Colonic mucosa (tissue), 4 donors: Measurements from ENCODE around the gene CCDC12. TPM values are rescaled to one million over a fixed set of nuclear protein-coding genes. Genes with fewer than 3 reads are reported as not detected.

Experiments used
- DNase-seq: peaks from one replicate; pipeline ENCODE4 v3.0.0-alpha.2; 2020
- H3K27ac ChIP-seq: fragments of 200-600 bp; one replicate; pipeline ENCODE4 v1.8.0; 2021
- H3K27me3 ChIP-seq: fragments of 200-600 bp; one replicate; pipeline ENCODE4 v1.8.0; 2021
- H3K36me3 ChIP-seq: fragments of 200-600 bp; one replicate; pipeline ENCODE4 v1.8.0; 2021
- H3K4me1 ChIP-seq: fragments of 200-600 bp; one replicate; pipeline ENCODE4 v1.8.0; 2021; ENCODE audit warnings: mild to moderate bottlenecking
- H3K4me3 ChIP-seq: fragments of 200-600 bp; one replicate; pipeline ENCODE4 v1.8.0; 2021
- H3K9ac ChIP-seq, 2 donors: one replicate each; pipeline ENCODE4 v1.7.0; 2013; ENCODE audit warnings: control low read depth in 2 of 2, low read depth in 2 of 2, low read length in 2 of 2
- H3K9me3 ChIP-seq: fragments of 200-600 bp; one replicate; pipeline ENCODE4 v1.8.0; 2021
- CTCF ChIP-seq: fragments of 200-600 bp; IDR thresholded peaks from one replicate; pipeline ENCODE4 v1.8.0; 2022; ENCODE audit warnings: antibody characterized with exemption, mild to moderate bottlenecking
- intact Hi-C: fragments of 100-400 bp; cut with DNase I; formaldehyde crosslinking; loops from one replicate; pipeline ENCODE4 v1.14.1; 2022
- total RNA-seq, 2 donors: library from RNA; stranded (reverse); fragmentation: NEBNext Ultra II Directional in 1 of 2; extraction: Animal tissue kit (Norgen Biotek cat#: 25700) in 1 of 2; gene quantifications; one replicate each; pipeline ENCODE4 v1.2.1, GENCODE V29; 2021
- donor health status: healthy.
- donor health status: DM: no; HTN: no; CAD: no.
- donor health status: DM: no; HTN: no; CAD: no.

Gene CCDC12
- total RNA-seq, 2 donors from 2014 or later: 34.1 to 55.7 TPM

DNA sequence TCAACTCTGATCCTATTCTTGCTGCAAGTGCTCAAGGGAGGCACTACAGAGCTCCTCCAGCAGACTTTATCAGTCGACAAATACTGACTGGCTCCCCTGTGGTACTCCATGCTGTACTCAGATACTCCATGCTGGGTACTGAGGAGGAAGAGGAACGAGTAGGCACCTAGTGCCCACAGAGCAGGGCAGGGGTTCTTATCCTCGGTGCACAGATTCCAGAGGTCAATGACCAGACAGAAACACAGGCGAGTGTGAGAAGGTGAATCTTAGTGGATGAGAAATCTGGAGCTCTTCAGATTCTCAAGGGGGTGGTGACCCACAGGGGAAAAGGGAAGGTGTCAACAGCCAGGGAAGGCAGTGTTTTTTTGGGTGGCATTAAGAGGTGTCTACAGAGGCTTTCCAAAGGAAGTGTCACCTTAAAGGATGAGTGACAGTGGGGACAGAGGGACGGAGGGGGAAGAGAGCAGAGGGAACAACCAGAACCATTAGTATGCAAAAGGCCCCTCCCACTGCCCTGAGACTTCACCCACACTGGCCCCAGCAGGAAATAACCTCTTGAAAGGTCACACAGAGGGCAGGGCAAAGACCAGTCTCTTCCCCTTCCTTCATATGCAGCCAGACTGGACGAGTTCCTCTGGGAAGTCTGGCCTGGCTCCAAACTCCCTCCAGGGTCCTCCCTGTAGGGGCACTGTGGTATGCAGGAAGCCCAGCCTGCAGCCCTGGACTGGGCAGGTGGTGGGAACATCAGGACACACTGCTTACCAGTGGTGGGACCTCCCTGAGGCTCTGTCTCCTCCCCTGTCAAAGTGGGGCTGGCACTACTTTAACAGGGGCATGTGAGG is 27.5 kb downstream of the CCDC12 start:
- peaks cover 42% of the 10 kb centered on the region for H3K4me1 ChIP-seq
- peak; percentile 78 for DNase-seq
- H3K9me3 ChIP-seq: no peaks in the 10 kb centered on the region
- no peaks in the 10 kb centered on the region for H3K27me3 ChIP-seq
- H3K9ac ChIP-seq: peak overlapping the region; percentile 28 to 79
- no peaks in the 10 kb centered on the region for H3K36me3 ChIP-seq
- TF ChIP-seq CTCF: no peak
- peak overlapping the region; percentile 86 for H3K27ac ChIP-seq
- intact Hi-C loops: no loop called here
- H3K4me3 ChIP-seq: no peak overlapping the region

DNA sequence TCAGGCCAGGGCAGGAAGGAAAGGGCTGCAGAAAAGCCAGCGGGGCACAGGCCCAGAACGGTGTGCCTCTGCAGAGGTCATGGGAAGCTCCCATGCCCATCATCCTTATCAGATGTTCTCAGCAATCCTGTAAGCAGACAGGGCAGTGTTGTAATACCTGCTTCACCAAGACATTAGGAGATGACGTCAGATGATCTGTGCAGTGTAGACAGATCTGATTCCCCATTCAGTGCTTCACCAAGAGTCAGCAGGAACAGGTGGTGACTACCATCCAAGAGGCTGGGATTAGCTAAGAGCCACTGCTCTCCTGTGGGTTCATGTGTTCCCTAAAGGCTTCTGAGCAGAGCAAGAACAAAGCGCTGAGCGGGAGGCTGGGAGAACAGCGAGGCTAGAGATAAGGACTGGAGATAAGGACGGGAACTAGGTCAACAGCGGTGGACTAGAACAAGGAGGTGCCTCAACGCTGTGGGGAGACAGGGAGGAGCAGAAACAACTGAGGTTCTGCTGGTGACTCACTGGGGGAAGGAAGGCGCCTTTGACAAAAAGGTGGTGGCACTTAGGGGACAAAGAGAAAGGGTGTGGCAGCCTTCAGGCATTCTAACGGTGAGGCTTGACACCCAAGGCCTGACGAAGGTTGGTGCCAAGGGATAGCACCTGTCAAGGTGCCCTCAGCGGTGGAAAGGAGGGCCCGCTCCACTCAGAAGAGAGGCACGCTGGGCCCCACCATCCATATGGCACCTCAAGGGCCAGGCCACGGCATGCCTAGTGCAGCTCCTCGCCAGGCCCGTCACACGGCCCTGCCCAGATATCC is 28.4 kb downstream of the CCDC12 start:
- H3K4me3 ChIP-seq: no peak overlapping the region
- no peak for TF ChIP-seq CTCF
- peak overlapping the region; percentile 28 to 79 for H3K9ac ChIP-seq
- H3K9me3 ChIP-seq: no peaks in the 10 kb centered on the region
- peak; percentile 88 for DNase-seq
- H3K27me3 ChIP-seq: no peaks in the 10 kb centered on the region
- intact Hi-C loops: no loop called here
- no peaks in the 10 kb centered on the region for H3K36me3 ChIP-seq
- H3K27ac ChIP-seq: peak overlapping the region; percentile 86
- peaks cover 43% of the 10 kb centered on the region for H3K4me1 ChIP-seq

GRCh38 chr3:46947546-46947901 is 29.0 kb downstream of the CCDC12 start:
- Histone ChIP-seq H3K27ac (peak overlapping the region; percentile 86), H3K4me3 (no peak overlapping the region), H3K36me3 (no peaks in the 10 kb centered on the region), H3K27me3 (no peaks in the 10 kb centered on the region), H3K4me1 (peaks cover 50% of the 10 kb centered on the region), H3K9ac (peak overlapping the region; percentile 5 to 79), H3K9me3 (no peaks in the 10 kb centered on the region)
- DNase-seq: no peak
- intact Hi-C loops: no loop called here
- no peak for TF ChIP-seq CTCF

DNA sequence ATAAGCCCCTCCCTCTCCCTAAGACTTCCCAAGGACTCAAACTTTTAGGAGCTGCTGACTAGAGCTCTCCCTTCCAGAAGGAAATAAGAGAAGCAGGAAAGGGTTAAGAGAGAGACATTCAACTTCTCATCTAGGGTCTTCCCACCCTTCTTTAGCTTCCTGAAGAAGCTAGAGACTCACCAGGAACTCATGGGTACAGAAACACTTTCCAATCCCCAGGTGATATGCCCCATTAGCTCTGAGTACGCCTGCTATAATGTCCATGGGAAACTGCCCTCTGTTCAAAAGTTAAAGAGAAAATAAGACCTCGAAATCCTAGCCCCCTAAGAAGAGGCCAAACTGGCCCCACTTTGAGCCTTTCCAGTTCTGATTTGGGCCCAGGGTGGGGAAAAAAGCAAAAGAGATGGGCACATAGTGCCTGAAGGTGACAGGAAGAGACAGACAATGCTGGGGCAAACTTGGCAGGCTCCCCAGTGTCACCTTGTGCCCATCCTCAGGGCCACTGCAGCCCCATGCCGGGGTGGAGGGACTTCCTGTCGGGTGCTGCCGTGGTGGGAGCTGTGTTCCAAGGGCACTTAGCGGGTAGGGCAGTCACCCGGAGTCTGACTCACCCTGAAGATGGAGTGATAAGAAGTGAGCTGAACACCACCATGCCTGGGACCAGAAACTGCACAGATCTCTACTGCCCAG is 29.5 kb downstream of the CCDC12 start:
- H3K27ac ChIP-seq: peak overlapping the region; percentile 86
- no peak overlapping the region for H3K4me3 ChIP-seq
- H3K4me1 ChIP-seq: peaks cover 54% of the 10 kb centered on the region
- intact Hi-C loops: no loop called here
- H3K9ac ChIP-seq: peak overlapping the region; percentile 5 to 79
- H3K9me3 ChIP-seq: no peaks in the 10 kb centered on the region
- peak; percentile 57 for DNase-seq
- no peaks in the 10 kb centered on the region for H3K27me3 ChIP-seq
- H3K36me3 ChIP-seq: no peaks in the 10 kb centered on the region
- no peak for TF ChIP-seq CTCF

GRCh38 chr3:46946416-46946815 is 30.1 kb downstream of the CCDC12 start:
- intact Hi-C loops: no loop called here
- H3K27me3 ChIP-seq: no peaks in the 10 kb centered on the region
- H3K4me3 ChIP-seq: no peak overlapping the region
- DNase-seq: no peak
- H3K27ac ChIP-seq: peak overlapping the region; percentile 86
- TF ChIP-seq CTCF: no peak
- H3K9ac ChIP-seq: peak overlapping the region in 1 of 2 donors; percentile 79
- H3K36me3 ChIP-seq: no peaks in the 10 kb centered on the region
- no peaks in the 10 kb centered on the region for H3K9me3 ChIP-seq
- H3K4me1 ChIP-seq: peaks cover 54% of the 10 kb centered on the region
